IMR-90 (cell line): Measurements from ENCODE around the gene TRAPPC12. TPM values are rescaled to one million over a fixed set of nuclear protein-coding genes. Genes with fewer than 3 reads are reported as not detected.

Source experiments
- ATAC-seq: fragments of 200-7000 bp; cut with Tn5 transposase; 2 replicates; pipeline ENCODE4 v1.9.1; 2020; ENCODE audit warnings: low read depth, mild to moderate bottlenecking, moderate library complexity
- BruUV-seq: library from RNA; stranded (reverse); fragments of 400-500 nt; replicated peaks from 2 replicates; lab custom pipeline; 2021; lab: Mats Ljungman, UMichigan
- CTCF ChIA-PET: fragments of 300-600 bp; formaldehyde crosslinking; extraction: SDS; loops from one replicate; lab custom pipeline; 2021; ENCODE audit warnings: antibody characterized with exemption; lab: Yijun Ruan, JAX
- POLR2A ChIA-PET: fragments of 300-600 bp; sonication (Branson Sonifier 250); formaldehyde crosslinking; loops from one replicate; lab custom pipeline; 2022; ENCODE audit warnings: antibody characterized with exemption; ENCODE audit not compliant: unreplicated experiment; lab: Charles Lee
- DNase-seq: peaks from one replicate; pipeline ENCODE4 v3.0.0; 2013
- H2AFZ ChIP-seq: replicated peaks from 2 replicates; pipeline ENCODE3; 2013; ENCODE audit warnings: low read length, mild to moderate bottlenecking; ENCODE audit not compliant: poor library complexity
- H2AK5ac ChIP-seq: 2 replicates; pipeline ENCODE4 v1.6.1; 2013; ENCODE audit warnings: low read depth, low read length, inconsistent platforms
- H2AK9ac ChIP-seq: replicated peaks from 2 replicates; pipeline ENCODE3; 2013; ENCODE audit warnings: mild to moderate bottlenecking, low read depth, low read length, moderate library complexity; ENCODE audit not compliant: poor library complexity
- H2BK120ac ChIP-seq: 2 replicates; pipeline ENCODE4 v1.6.1; 2013; ENCODE audit warnings: low read depth, low read length, inconsistent platforms
- H2BK15ac ChIP-seq: 3 replicates; pipeline ENCODE4 v1.6.1; 2013; ENCODE audit warnings: low read depth, low read length, inconsistent platforms
- H2BK20ac ChIP-seq: 2 replicates; pipeline ENCODE4 v1.6.1; 2013; ENCODE audit warnings: low read depth, mild to moderate bottlenecking, inconsistent platforms, low read length, moderate library complexity
- H2BK5ac ChIP-seq: 2 replicates; pipeline ENCODE4 v1.6.1; 2013; ENCODE audit warnings: mild to moderate bottlenecking, low read depth, low read length, inconsistent platforms; ENCODE audit not compliant: poor library complexity, severe bottlenecking
- H3K14ac ChIP-seq: replicated peaks from 2 replicates; pipeline ENCODE4 v1.6.1; 2013; ENCODE audit warnings: low read depth, low read length, inconsistent platforms
- H3K18ac ChIP-seq: 2 replicates; pipeline ENCODE4 v1.6.1; 2013; ENCODE audit warnings: low read depth, low read length, control low read depth
- H3K23ac ChIP-seq: 2 replicates; pipeline ENCODE4 v1.6.1; 2013; ENCODE audit warnings: low read depth, low read length, inconsistent platforms
- H3K27ac ChIP-seq: 2 replicates; pipeline ENCODE4 v1.5.1; 2013; ENCODE audit warnings: mild to moderate bottlenecking, control low read depth, low read length; ENCODE audit not compliant: insufficient read depth
- H3K27me3 ChIP-seq: 2 replicates; pipeline ENCODE4 v1.6.1; 2013; ENCODE audit warnings: low read length; ENCODE audit not compliant: control insufficient read depth, insufficient read depth
- H3K36me3 ChIP-seq: 2 replicates; pipeline ENCODE4 v1.6.1; 2013; ENCODE audit warnings: low read length, mixed read lengths; ENCODE audit not compliant: control insufficient read depth, insufficient read depth
- H3K4ac ChIP-seq: 2 replicates; pipeline ENCODE4 v1.6.1; 2013; ENCODE audit warnings: low read depth, low read length, inconsistent platforms
- H3K4me1 ChIP-seq: 2 replicates; pipeline ENCODE4 v1.6.1; 2013; ENCODE audit warnings: low read length, mixed read lengths; ENCODE audit not compliant: control insufficient read depth, insufficient read depth
- H3K4me2 ChIP-seq: 2 replicates; pipeline ENCODE4 v1.6.1; 2013; ENCODE audit warnings: low read depth, mild to moderate bottlenecking, control low read depth, low read length, moderate library complexity
- H3K4me3 ChIP-seq: 2 replicates; pipeline ENCODE4 v1.5.1; 2013; ENCODE audit warnings: low read depth, mild to moderate bottlenecking, control low read depth, low read length, moderate library complexity; ENCODE audit not compliant: insufficient read depth
- H3K56ac ChIP-seq: 2 replicates; pipeline ENCODE4 v1.6.1; 2013; ENCODE audit warnings: low read length, inconsistent platforms; ENCODE audit not compliant: insufficient read depth; ENCODE audit errors: extremely low read depth
- H3K79me1 ChIP-seq, 2 experiments: 2 replicates each; pipeline ENCODE4 v1.6.1; 2013; ENCODE audit warnings: low read length in 2 of 2, inconsistent platforms in 1 of 2, low read depth in 1 of 2
- H3K9ac ChIP-seq: 2 replicates; pipeline ENCODE4 v1.6.1; 2013; ENCODE audit warnings: low read depth, low read length, control low read depth
- H3K9me1 ChIP-seq: 2 replicates; pipeline ENCODE4 v1.6.1; 2013; ENCODE audit warnings: low read length, inconsistent platforms; ENCODE audit not compliant: insufficient read depth
- H3K9me3 ChIP-seq: 2 replicates; pipeline ENCODE4 v1.6.1; 2013; ENCODE audit warnings: low read length; ENCODE audit not compliant: control insufficient read depth, insufficient read depth
- H4K20me1 ChIP-seq: 2 replicates; pipeline ENCODE4 v1.6.1; 2013; ENCODE audit warnings: low read length, inconsistent platforms; ENCODE audit not compliant: insufficient read depth
- H4K5ac ChIP-seq: 2 replicates; pipeline ENCODE4 v1.6.1; 2013; ENCODE audit warnings: mild to moderate bottlenecking, low read depth, low read length, control low read depth
- H4K8ac ChIP-seq, 2 experiments: 2 replicates each; pipeline ENCODE4 v1.6.1; 2013; ENCODE audit warnings: low read depth in 2 of 2, low read length in 2 of 2, control low read depth in 1 of 2, inconsistent platforms in 1 of 2
- H4K91ac ChIP-seq: 2 replicates; pipeline ENCODE4 v1.6.1; 2013; ENCODE audit warnings: low read depth, low read length, inconsistent platforms; ENCODE audit not compliant: insufficient read depth
- POLR2A ChIP-seq: IDR thresholded peaks from 2 replicates; pipeline ENCODE4 v1.6.1; 2012; ENCODE audit warnings: mild to moderate bottlenecking, low read depth, low read length
- WGBS, 2 experiments: methylation state at CpG; one replicate each; pipeline versions ENCODE4 v1.1.5 to v1.1.7; 2013; ENCODE audit warnings: missing lambda C conversion rate in 2 of 2; ENCODE audit not compliant: insufficient read length in 1 of 2; ENCODE audit errors: extremely low coverage in 2 of 2; 5-methylcytosine and 5-hydroxymethylcytosine counted together
- dilution Hi-C: fragments of 300-500 bp; cut with HindIII; formaldehyde crosslinking; loops from one replicate; pipeline ENCODE4 v1.14.3; 2018; ENCODE audit warnings: low sequenced_read_pairs; ENCODE audit not compliant: unreplicated experiment
- in situ Hi-C: fragments of 300-500 bp; cut with MboI; formaldehyde crosslinking; loops from 3 replicates; pipeline ENCODE4 v1.14.3; 2019; ENCODE audit warnings: low sequenced_read_pairs, inconsistent platforms, mixed read lengths
- intact Hi-C: fragments of 100-400 bp; cut with micrococcal nuclease; formaldehyde crosslinking; loops from 2 replicates; pipeline ENCODE4 v1.10.0; 2022
- polyA plus RNA-seq, 3 experiments: library from polyadenylated mRNA; depleted of rRNA; stranded (reverse); fragments of >200 nt; gene quantifications; 2 replicates each; pipeline ENCODE4 v1.2.3, GENCODE V29; 2012; ENCODE audit warnings: low replicate concordance in 1 of 3
- total RNA-seq: library from RNA; depleted of rRNA; stranded (reverse); fragments of >200 nt; gene quantifications from 2 replicates; pipeline ENCODE4 v1.2.3, GENCODE V29; 2012

Gene TRAPPC12
- total and polyA plus RNA-seq, 2 of the 4 experiments (the other 2 are of a cell fraction): 25.8 to 69.9 TPM

DNA sequence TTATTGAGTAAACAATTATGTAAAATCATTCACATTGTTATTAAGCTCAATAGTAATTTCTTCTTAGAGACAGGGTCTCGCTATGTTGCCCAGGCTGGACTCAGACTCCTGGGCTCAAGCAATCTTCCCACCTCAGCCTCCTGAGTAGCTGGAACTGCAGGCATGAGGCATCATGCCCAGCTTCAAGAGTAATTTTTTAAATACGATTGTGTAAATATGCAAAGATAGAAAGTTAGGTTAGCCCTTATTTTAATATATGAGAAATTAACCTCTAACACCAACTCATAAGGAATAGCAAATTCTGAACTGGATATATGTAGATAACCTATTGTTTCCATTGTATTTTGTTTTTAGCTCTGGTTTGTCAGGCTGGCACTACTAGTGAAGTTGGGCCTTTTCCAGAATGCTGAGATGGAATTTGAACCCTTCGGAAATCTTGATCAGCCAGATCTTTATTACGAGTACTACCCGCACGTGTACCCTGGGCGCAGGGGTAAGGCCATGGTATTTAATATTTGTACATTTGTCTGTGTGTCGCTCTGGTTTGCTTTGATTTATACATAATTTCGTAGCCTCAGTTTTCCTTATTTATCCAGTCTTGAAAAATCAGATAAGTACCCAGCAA lies 44.8 kb downstream of the TRAPPC12 start:
- Histone ChIP-seq H3K36me3 (peaks cover 56% of the 10 kb centered on the region), H4K5ac (no peak overlapping the region), H3K27me3 (no peaks in the 10 kb centered on the region), H3K9me1 (peaks cover 2% of the 10 kb centered on the region; the same call in 1 of the 2 replicates), H3K4me1 (peaks cover 4% of the 10 kb centered on the region), H3K27ac (no peak overlapping the region), H3K56ac (no peak overlapping the region), H2BK120ac (no peak overlapping the region), H3K14ac (no peak overlapping the region), H2BK5ac (no peak overlapping the region), H2AFZ (no peak overlapping the region), H3K23ac (no peak overlapping the region), H3K79me1 (peaks cover 23 to 34% of the 10 kb centered on the region in 2 experiments), H3K9me3 (no peaks in the 10 kb centered on the region), H2BK20ac (no peak overlapping the region), H2AK9ac (no peak overlapping the region), H2BK15ac (no peak overlapping the region), H3K4me2 (no peak overlapping the region), H3K4me3 (no peak overlapping the region), H2AK5ac (no peak overlapping the region), H3K4ac (no peak overlapping the region), H4K91ac (no peak overlapping the region), H4K20me1 (peaks cover 4% of the 10 kb centered on the region; the same call in 1 of the 2 replicates), H3K9ac (no peak overlapping the region), H4K8ac (no peak overlapping the region), H3K18ac (no peak overlapping the region)
- TF ChIP-seq POLR2A: no peak
- dilution Hi-C loops (no loop called here), in situ Hi-C loops (loop anchor here (10.0 kb wide), 1 partner anchor 221 kb away; no protein-coding TSS in a partner anchor), intact Hi-C loops (loop anchor here (1.0 kb wide), 1 partner anchor 227 kb away; no protein-coding TSS in a partner anchor)
- ATAC-seq (no peak), DNase-seq (no peak)
- ChIA-PET POLR2A (no interaction called here), CTCF (interaction anchor here (1.0 to 2.2 kb wide), 9 partner anchors 8 to 220 kb away, joined by 3 to 10 read pairs (median 6); no protein-coding TSS in a partner anchor)
- no TSS peak for BruUV-seq
- WGBS, 2 experiments: 100% methylated on average over 1 of the region's 9 CpGs; no CpG with 5 or more reads in 1 of the 2 experiments
